Measurements from ENCODE around the gene TULP3. TPM values are rescaled to one million over a fixed set of nuclear protein-coding genes. Genes with fewer than 3 reads are reported as not detected.

The TULP3 gene
- total and polyA plus RNA-seq, 2 of the 8 experiments (the other 6 are each of a cell fraction or from before 2014, with no cell fraction given): 18.4 to 21.2 TPM

DNA sequence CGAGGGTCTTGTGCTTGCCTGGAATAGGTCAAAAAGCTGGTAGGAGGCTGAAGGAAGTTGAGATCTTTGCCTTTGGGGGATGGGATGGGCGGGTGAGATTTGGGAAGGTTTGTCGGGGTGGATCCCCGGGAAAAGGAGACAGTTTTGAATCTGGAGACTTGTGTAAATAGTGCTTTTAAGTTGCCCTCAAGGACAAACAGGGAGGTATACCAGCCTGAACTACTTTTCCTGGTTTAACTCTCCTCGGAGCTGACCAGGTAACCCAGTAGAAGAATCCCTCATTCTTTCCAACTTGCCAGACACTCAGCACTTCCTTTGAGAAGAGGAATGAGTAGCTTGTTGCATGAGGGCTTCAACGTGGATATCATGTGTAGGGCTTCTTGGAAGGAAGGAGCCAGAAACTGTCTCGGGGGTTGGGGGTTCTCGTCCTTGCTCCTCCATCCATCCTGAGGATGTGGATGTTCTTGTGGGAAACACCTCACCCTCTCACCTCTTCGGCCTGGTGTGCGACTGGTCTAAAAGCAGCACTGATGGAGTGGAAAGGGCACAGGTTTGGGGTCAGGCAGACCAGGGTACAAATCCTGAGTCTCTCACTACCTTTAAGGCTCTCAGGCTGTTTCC, 70.4 kb downstream of the TULP3 start (continued):
- TF ChIP-seq SIRT6 (IDR thresholded peaks at IDR 0.05; ENCODE audit: low read length) (no peak), TCF12 (IDR thresholded peaks at IDR 0.05; ENCODE audit: low read depth, low read length) (no peak)
- TF ChIP-seq, protein P1, sequence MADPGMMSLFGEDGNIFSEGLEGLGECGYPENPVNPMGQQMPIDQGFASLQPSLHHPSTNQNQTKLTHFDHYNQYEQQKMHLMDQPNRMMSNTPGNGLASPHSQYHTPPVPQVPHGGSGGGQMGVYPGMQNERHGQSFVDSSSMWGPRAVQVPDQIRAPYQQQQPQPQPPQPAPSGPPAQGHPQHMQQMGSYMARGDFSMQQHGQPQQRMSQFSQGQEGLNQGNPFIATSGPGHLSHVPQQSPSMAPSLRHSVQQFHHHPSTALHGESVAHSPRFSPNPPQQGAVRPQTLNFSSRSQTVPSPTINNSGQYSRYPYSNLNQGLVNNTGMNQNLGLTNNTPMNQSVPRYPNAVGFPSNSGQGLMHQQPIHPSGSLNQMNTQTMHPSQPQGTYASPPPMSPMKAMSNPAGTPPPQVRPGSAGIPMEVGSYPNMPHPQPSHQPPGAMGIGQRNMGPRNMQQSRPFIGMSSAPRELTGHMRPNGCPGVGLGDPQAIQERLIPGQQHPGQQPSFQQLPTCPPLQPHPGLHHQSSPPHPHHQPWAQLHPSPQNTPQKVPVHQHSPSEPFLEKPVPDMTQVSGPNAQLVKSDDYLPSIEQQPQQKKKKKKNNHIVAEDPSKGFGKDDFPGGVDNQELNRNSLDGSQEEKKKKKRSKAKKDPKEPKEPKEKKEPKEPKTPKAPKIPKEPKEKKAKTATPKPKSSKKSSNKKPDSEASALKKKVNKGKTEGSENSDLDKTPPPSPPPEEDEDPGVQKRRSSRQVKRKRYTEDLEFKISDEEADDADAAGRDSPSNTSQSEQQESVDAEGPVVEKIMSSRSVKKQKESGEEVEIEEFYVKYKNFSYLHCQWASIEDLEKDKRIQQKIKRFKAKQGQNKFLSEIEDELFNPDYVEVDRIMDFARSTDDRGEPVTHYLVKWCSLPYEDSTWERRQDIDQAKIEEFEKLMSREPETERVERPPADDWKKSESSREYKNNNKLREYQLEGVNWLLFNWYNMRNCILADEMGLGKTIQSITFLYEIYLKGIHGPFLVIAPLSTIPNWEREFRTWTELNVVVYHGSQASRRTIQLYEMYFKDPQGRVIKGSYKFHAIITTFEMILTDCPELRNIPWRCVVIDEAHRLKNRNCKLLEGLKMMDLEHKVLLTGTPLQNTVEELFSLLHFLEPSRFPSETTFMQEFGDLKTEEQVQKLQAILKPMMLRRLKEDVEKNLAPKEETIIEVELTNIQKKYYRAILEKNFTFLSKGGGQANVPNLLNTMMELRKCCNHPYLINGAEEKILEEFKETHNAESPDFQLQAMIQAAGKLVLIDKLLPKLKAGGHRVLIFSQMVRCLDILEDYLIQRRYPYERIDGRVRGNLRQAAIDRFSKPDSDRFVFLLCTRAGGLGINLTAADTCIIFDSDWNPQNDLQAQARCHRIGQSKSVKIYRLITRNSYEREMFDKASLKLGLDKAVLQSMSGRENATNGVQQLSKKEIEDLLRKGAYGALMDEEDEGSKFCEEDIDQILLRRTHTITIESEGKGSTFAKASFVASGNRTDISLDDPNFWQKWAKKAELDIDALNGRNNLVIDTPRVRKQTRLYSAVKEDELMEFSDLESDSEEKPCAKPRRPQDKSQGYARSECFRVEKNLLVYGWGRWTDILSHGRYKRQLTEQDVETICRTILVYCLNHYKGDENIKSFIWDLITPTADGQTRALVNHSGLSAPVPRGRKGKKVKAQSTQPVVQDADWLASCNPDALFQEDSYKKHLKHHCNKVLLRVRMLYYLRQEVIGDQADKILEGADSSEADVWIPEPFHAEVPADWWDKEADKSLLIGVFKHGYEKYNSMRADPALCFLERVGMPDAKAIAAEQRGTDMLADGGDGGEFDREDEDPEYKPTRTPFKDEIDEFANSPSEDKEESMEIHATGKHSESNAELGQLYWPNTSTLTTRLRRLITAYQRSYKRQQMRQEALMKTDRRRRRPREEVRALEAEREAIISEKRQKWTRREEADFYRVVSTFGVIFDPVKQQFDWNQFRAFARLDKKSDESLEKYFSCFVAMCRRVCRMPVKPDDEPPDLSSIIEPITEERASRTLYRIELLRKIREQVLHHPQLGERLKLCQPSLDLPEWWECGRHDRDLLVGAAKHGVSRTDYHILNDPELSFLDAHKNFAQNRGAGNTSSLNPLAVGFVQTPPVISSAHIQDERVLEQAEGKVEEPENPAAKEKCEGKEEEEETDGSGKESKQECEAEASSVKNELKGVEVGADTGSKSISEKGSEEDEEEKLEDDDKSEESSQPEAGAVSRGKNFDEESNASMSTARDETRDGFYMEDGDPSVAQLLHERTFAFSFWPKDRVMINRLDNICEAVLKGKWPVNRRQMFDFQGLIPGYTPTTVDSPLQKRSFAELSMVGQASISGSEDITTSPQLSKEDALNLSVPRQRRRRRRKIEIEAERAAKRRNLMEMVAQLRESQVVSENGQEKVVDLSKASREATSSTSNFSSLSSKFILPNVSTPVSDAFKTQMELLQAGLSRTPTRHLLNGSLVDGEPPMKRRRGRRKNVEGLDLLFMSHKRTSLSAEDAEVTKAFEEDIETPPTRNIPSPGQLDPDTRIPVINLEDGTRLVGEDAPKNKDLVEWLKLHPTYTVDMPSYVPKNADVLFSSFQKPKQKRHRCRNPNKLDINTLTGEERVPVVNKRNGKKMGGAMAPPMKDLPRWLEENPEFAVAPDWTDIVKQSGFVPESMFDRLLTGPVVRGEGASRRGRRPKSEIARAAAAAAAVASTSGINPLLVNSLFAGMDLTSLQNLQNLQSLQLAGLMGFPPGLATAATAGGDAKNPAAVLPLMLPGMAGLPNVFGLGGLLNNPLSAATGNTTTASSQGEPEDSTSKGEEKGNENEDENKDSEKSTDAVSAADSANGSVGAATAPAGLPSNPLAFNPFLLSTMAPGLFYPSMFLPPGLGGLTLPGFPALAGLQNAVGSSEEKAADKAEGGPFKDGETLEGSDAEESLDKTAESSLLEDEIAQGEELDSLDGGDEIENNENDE (IDR thresholded peaks at IDR 0.05; ENCODE audit: insufficient replicate concordance, low read length): no peak
